Hepatocyte (in vitro differentiated cells): ENCODE measurements around the gene DAB2IP. TPM values are rescaled to one million over a fixed set of nuclear protein-coding genes. Genes with fewer than 3 reads are reported as not detected.

ENCODE experiments used
- DNase-seq: peaks from one replicate; pipeline ENCODE4 v3.0.0-alpha.2; 2016; ENCODE audit warnings: low spot score
- H2AFZ ChIP-seq: fragments of 200-600 bp; sonication (generic); 2 replicates; pipeline ENCODE4 v1.6.0; 2016; ENCODE audit warnings: antibody characterized with exemption, mild to moderate bottlenecking
- H3K27ac ChIP-seq: fragments of 200-600 bp; sonication (generic); 2 replicates; pipeline ENCODE4 v1.5.1; 2016; ENCODE audit warnings: mild to moderate bottlenecking
- H3K27me3 ChIP-seq: fragments of 200-600 bp; sonication (generic); 2 replicates; pipeline ENCODE4 v1.6.1; 2016
- H3K36me3 ChIP-seq: fragments of 200-600 bp; sonication (generic); replicated peaks from 2 replicates; pipeline ENCODE4 v1.5.1; 2016; ENCODE audit warnings: low read depth; ENCODE audit not compliant: insufficient read depth
- H3K4me1 ChIP-seq: fragments of 200-600 bp; sonication (generic); 2 replicates; pipeline ENCODE4 v1.5.1; 2016; ENCODE audit warnings: mild to moderate bottlenecking, moderate library complexity; ENCODE audit not compliant: insufficient read depth
- H3K4me2 ChIP-seq: fragments of 200-600 bp; sonication (generic); 2 replicates; pipeline ENCODE4 v1.6.0; 2016
- H3K4me3 ChIP-seq: fragments of 200-600 bp; sonication (generic); 2 replicates; pipeline ENCODE4 v1.5.1; 2016; ENCODE audit warnings: mild to moderate bottlenecking
- H3K79me2 ChIP-seq: fragments of 200-600 bp; sonication (generic); 2 replicates; pipeline ENCODE4 v1.6.0; 2017; ENCODE audit warnings: mild to moderate bottlenecking
- H3K9me2 ChIP-seq: fragments of 200-600 bp; sonication (generic); replicated peaks from 2 replicates; pipeline ENCODE4 v1.6.0; 2017; ENCODE audit warnings: mild to moderate bottlenecking; ENCODE audit not compliant: insufficient read depth
- H3K9me3 ChIP-seq: fragments of 200-600 bp; sonication (generic); 2 replicates; pipeline ENCODE4 v1.5.1; 2016; ENCODE audit warnings: low read depth, mild to moderate bottlenecking
- H4K20me1 ChIP-seq: fragments of 200-600 bp; sonication (generic); 2 replicates; pipeline ENCODE4 v1.6.0; 2016; ENCODE audit warnings: mild to moderate bottlenecking; ENCODE audit not compliant: insufficient read depth, poor library complexity, severe bottlenecking
- CTCF ChIP-seq: fragments of 200-600 bp; sonication (generic); IDR thresholded peaks from 2 replicates; pipeline ENCODE4 v1.5.1; 2016; ENCODE audit warnings: antibody characterized with exemption, mild to moderate bottlenecking; ENCODE audit not compliant: poor library complexity
- EZH2 ChIP-seq: fragments of 200-600 bp; sonication (generic); IDR thresholded peaks from 2 replicates; pipeline ENCODE4 v1.6.1; 2016; ENCODE audit warnings: antibody characterized with exemption, mild to moderate bottlenecking, borderline replicate concordance
- EZH2phosphoT487 ChIP-seq: fragments of 200-600 bp; sonication (generic); IDR thresholded peaks from one replicate; pipeline ENCODE4 v1.6.1; 2018; ENCODE audit warnings: antibody characterized with exemption, mild to moderate bottlenecking, low read depth, moderate library complexity; ENCODE audit not compliant: unreplicated experiment, severe bottlenecking
- WGBS: methylation state at CpG from one replicate; pipeline ENCODE4 v1.1.6; 2016; ENCODE audit warnings: low lambda C conversion rate; ENCODE audit errors: missing lambda C conversion rate; 5-methylcytosine and 5-hydroxymethylcytosine counted together
- polyA plus RNA-seq: library from polyadenylated mRNA; unstranded; fragments of >200 nt; fragmentation: Nextera tagmentation; extraction: Ambion mirVana; gene quantifications from 2 replicates; pipeline ENCODE4 v1.2.1, GENCODE V29; 2016
- total RNA-seq: library from RNA; depleted of rRNA; stranded (reverse); fragments of >200 nt; gene quantifications from 2 replicates; pipeline ENCODE4 v1.2.3, GENCODE V29; 2014

Gene DAB2IP
- total and polyA plus RNA-seq, 2 experiments from 2014 or later, result 11.6 to 31.0 TPM

GRCh38 chr9:121721770-121722169, 70.3 kb downstream of the DAB2IP start:
- H3K9me2 ChIP-seq, result no peaks in the 10 kb centered on the region
- peaks cover 8% of the 10 kb centered on the region for H3K4me1 ChIP-seq
- peaks cover 59% of the 10 kb centered on the region for H3K79me2 ChIP-seq
- no peak for DNase-seq
- no peak overlapping the region for H3K4me2 ChIP-seq
- H3K27ac ChIP-seq, result no peak overlapping the region
- H4K20me1 ChIP-seq, result peaks cover 64% of the 10 kb centered on the region
- no peak overlapping the region for H3K4me3 ChIP-seq
- no peaks in the 10 kb centered on the region for H3K9me3 ChIP-seq
- WGBS, result 72% methylated on average over 7 of the region's 7 CpGs
- H3K27me3 ChIP-seq, result no peaks in the 10 kb centered on the region
- TF ChIP-seq EZH2phosphoT487 (no peak), CTCF (no peak), EZH2 (no peak)
- H2AFZ ChIP-seq, result no peak overlapping the region
- no peaks in the 10 kb centered on the region for H3K36me3 ChIP-seq

- peak; percentile 66 for DNase-seq
- Histone ChIP-seq H3K4me3 (no peak overlapping the region), H3K27ac (peak overlapping the region; percentile 53), H3K4me2 (no peak overlapping the region), H3K36me3 (no peaks in the 10 kb centered on the region), H4K20me1 (peaks cover 67% of the 10 kb centered on the region), H3K27me3 (no peaks in the 10 kb centered on the region), H3K9me3 (no peaks in the 10 kb centered on the region), H3K9me2 (no peaks in the 10 kb centered on the region), H3K79me2 (peaks cover 65% of the 10 kb centered on the region), H2AFZ (no peak overlapping the region), H3K4me1 (peaks cover 8% of the 10 kb centered on the region)
- 88% methylated on average over 21 of the region's 21 CpGs for WGBS
- no peak for TF ChIP-seq EZH2
- no peak for TF ChIP-seq CTCF
Observed at GRCh38 chr9:121725008-121725775, 73.8 kb downstream of the DAB2IP start.

GRCh38 chr9:121727295-121728020, 76.0 kb downstream of the DAB2IP start:
- H3K9me3 ChIP-seq, result no peaks in the 10 kb centered on the region
- H3K27me3 ChIP-seq, result no peaks in the 10 kb centered on the region
- H3K4me2 ChIP-seq, result no peak overlapping the region
- peaks cover 56% of the 10 kb centered on the region for H4K20me1 ChIP-seq
- TF ChIP-seq CTCF (no peak), EZH2 (no peak), EZH2phosphoT487 (no peak)
- no peaks in the 10 kb centered on the region for H3K36me3 ChIP-seq
- 92% methylated on average over 4 of the region's 4 CpGs for WGBS
- no peak overlapping the region for H3K4me3 ChIP-seq
- no peak for DNase-seq
- no peak overlapping the region for H3K27ac ChIP-seq
- no peak overlapping the region for H2AFZ ChIP-seq
- H3K79me2 ChIP-seq, result peaks cover 62% of the 10 kb centered on the region
- no peaks in the 10 kb centered on the region for H3K9me2 ChIP-seq
- H3K4me1 ChIP-seq, result peaks cover 8% of the 10 kb centered on the region
